Measurements from ENCODE around the gene KPNA6. TPM values are rescaled to one million over a fixed set of nuclear protein-coding genes. Genes with fewer than 3 reads are reported as not detected.

Gene KPNA6
- polyA plus RNA-seq, 1 of the 3 experiments (the other 2 are of a cell fraction) = 13.1 TPM

DNA sequence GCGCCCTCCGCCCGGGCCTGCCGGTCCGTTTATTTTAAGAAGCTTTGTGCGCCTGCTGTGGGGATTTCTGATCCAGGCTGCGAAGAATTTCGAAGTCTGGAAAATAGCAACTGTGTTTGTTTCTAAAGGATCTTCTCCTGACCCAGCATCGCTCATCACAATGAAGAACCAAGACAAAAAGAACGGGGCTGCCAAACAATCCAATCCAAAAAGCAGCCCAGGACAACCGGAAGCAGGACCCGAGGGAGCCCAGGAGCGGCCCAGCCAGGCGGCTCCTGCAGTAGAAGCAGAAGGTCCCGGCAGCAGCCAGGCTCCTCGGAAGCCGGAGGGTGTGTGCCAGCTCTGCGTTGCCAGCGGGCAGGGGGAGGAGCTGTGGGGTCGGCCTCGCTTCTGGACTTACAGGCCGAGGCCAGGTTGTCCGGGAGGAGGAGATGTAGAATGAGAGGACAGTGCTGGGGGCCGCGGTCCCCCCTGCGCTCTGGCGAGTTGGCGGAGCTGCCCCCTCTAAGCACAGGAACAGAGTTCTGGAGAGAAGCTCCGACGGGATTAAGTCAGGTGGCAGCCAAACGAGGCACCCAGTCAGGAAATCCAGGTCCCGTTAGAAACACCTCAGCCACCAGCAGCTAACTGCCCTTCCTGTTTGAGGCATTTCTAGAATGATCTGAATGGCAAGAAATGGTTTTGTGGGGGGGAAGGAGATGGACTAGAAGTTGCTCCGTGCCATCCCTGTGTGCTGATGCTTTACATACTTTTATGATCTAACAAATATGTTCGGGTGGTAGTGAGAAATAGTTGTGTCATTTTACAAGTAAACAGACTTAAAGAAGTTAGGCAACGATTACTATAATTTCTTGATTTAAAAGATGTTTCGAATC lies 72.6 kb downstream of the KPNA6 start:
- Histone ChIP-seq H3K9ac (peak overlapping the region; percentile 98), H3F3A (replicated peaks; ENCODE audit: insufficient read depth) (peaks cover 35% of the 10 kb centered on the region), H3K79me2 (ENCODE audit: insufficient read depth) (peaks cover 52% of the 10 kb centered on the region), H3K4me2 (peak overlapping the region; percentile 97), H3K27me3 (ENCODE audit: insufficient read depth) (no peaks in the 10 kb centered on the region), H3K9me3 (no peaks in the 10 kb centered on the region), H2AFZ (ENCODE audit: low read depth) (peak overlapping the region; percentile 77; the same call in 1 of the 2 replicates), H3K27ac (ENCODE audit: low read depth in 2 of 2, low read length in 1 of 2) (peak overlapping the region; percentile 90 to 96), H3K4me1 (ENCODE audit: control insufficient read depth in 1 of 2, insufficient read depth in 2 of 2, low read depth in 1 of 2, low read length in 1 of 2) (peaks cover 18 to 25% of the 10 kb centered on the region in 2 experiments; a peak in 3 of 4 replicates), H3K36me3 (replicated peaks in 1 of 2; ENCODE audit: control insufficient read depth in 1 of 2, insufficient read depth in 2 of 2, low read length in 1 of 2) (peaks cover 23 to 35% of the 10 kb centered on the region in 2 experiments), H3K9me2 (no peaks in the 10 kb centered on the region), H4K20me1 (ENCODE audit: insufficient read depth) (peaks cover 12% of the 10 kb centered on the region; the same call in 1 of the 2 replicates), H3K4me3 (ENCODE audit: low read depth in 2 of 2, low read length in 1 of 2) (peak overlapping the region; percentile 65 to 82)
- CTCF ChIA-PET = interaction anchor here (0.9 to 2.3 kb wide), 5 partner anchors 12 to 233 kb away, joined by 3 to 6 read pairs (median 3); partner anchors contain the start of gene KPNA6
- POLR2A ChIA-PET = interaction anchor here (0.7 to 3.4 kb wide), 9 partner anchors 10 to 1240 kb away, joined by 3 to 19 read pairs (median 6); partner anchors contain the start of genes CCDC28B, IQCC, KPNA6 and TMEM39B
- TF ChIP-seq MXI1 (IDR thresholded peaks at IDR 0.05; ENCODE audit: low read depth, low read length) = no peak
- no peak for TF ChIP-seq MEF2A (IDR thresholded peaks at IDR 0.05; ENCODE audit: borderline replicate concordance, low read depth)
- TF ChIP-seq EP300 (IDR thresholded peaks at IDR 0.05; ENCODE audit: borderline replicate concordance in 1 of 2, low read depth in 1 of 2, low read length in 1 of 2) = no peak
- TF ChIP-seq, protein P1, sequence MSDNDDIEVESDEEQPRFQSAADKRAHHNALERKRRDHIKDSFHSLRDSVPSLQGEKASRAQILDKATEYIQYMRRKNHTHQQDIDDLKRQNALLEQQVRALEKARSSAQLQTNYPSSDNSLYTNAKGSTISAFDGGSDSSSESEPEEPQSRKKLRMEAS (IDR thresholded peaks at IDR 0.05; ENCODE audit: low read depth) = no peak
- no peak for TF ChIP-seq RXRA (IDR thresholded peaks at IDR 0.05; ENCODE audit: borderline replicate concordance, low read depth)
- TF ChIP-seq SIN3A (IDR thresholded peaks at IDR 0.05; ENCODE audit: borderline replicate concordance, low read depth, low read length) = peak; percentile 25; the same call in 1 of the 2 replicates
- TF ChIP-seq, protein P2, sequence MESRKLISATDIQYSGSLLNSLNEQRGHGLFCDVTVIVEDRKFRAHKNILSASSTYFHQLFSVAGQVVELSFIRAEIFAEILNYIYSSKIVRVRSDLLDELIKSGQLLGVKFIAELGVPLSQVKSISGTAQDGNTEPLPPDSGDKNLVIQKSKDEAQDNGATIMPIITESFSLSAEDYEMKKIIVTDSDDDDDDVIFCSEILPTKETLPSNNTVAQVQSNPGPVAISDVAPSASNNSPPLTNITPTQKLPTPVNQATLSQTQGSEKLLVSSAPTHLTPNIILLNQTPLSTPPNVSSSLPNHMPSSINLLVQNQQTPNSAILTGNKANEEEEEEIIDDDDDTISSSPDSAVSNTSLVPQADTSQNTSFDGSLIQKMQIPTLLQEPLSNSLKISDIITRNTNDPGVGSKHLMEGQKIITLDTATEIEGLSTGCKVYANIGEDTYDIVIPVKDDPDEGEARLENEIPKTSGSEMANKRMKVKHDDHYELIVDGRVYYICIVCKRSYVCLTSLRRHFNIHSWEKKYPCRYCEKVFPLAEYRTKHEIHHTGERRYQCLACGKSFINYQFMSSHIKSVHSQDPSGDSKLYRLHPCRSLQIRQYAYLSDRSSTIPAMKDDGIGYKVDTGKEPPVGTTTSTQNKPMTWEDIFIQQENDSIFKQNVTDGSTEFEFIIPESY (IDR thresholded peaks at IDR 0.05; ENCODE audit: borderline replicate concordance, low read depth) = no peak
- TF ChIP-seq FOXM1 (IDR thresholded peaks at IDR 0.05; ENCODE audit: low read depth) = no peak
- TF ChIP-seq, protein P3, sequence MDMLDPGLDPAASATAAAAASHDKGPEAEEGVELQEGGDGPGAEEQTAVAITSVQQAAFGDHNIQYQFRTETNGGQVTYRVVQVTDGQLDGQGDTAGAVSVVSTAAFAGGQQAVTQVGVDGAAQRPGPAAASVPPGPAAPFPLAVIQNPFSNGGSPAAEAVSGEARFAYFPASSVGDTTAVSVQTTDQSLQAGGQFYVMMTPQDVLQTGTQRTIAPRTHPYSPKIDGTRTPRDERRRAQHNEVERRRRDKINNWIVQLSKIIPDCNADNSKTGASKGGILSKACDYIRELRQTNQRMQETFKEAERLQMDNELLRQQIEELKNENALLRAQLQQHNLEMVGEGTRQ (IDR thresholded peaks at IDR 0.05; ENCODE audit: borderline replicate concordance, low read depth, low read length) = no peak
- TF ChIP-seq GATA2 (CRISPR knock-in tag; IDR thresholded peaks at IDR 0.05) = no peak
- TF ChIP-seq ELF1 (IDR thresholded peaks at IDR 0.05) = no peak
- TF ChIP-seq POLR2AphosphoS5 (IDR thresholded peaks at IDR 0.05; ENCODE audit: low read depth, low read length) = no peak
- TF ChIP-seq GABPA (IDR thresholded peaks at IDR 0.05; ENCODE audit: low read depth) = peak; percentile 21; the same call in 1 of the 2 replicates
- TF ChIP-seq TAF1 (IDR thresholded peaks at IDR 0.05; ENCODE audit: borderline replicate concordance, low read depth, low read length) = peak; percentile 22; the same call in 1 of the 2 replicates
- no peak for TF ChIP-seq CHD2 (IDR thresholded peaks at IDR 0.05; ENCODE audit: low read length, partially characterized antibody)
- no peak for TF ChIP-seq NFIC (IDR thresholded peaks at IDR 0.05; ENCODE audit: borderline replicate concordance)
- WGBS (ENCODE audit: low lambda C conversion rate) = 7% methylated on average over 27 of the region's 36 CpGs
- peak; percentile 80 for DNase-seq
